WTC11 (cell line): ENCODE data around the gene NUP98. TPM values are rescaled to one million over a fixed set of nuclear protein-coding genes. Genes with fewer than 3 reads are reported as not detected.
A peak's percentile ranks its signal among the peaks of the same experiment; 100 is the strongest.

ENCODE experiments used
- ATF1 ChIP-seq: sonication (generic); formaldehyde crosslinking; IDR thresholded peaks from 2 replicates; pipeline ENCODE4 v1.8.1; 2023; ENCODE audit warnings: mild to moderate bottlenecking, moderate library complexity, missing genetic modification reagents
- CBFB ChIP-seq: sonication (generic); formaldehyde crosslinking; IDR thresholded peaks from 2 replicates; pipeline ENCODE4 v1.8.1; 2022; ENCODE audit warnings: mild to moderate bottlenecking, low read depth, missing genetic modification reagents
- CREM ChIP-seq: sonication (generic); formaldehyde crosslinking; IDR thresholded peaks from 2 replicates; pipeline ENCODE4 v1.8.1; 2022; ENCODE audit warnings: mild to moderate bottlenecking, missing genetic modification reagents, moderate library complexity
- FOXK1 ChIP-seq: sonication (generic); formaldehyde crosslinking; IDR thresholded peaks from 2 replicates; pipeline ENCODE4 v1.8.0; 2022; ENCODE audit warnings: mild to moderate bottlenecking, moderate library complexity, missing genetic modification reagents
- NFE2L1 ChIP-seq: sonication (generic); formaldehyde crosslinking; IDR thresholded peaks from 2 replicates; pipeline ENCODE4 v1.8.1; 2023; ENCODE audit warnings: missing genetic modification reagents
- OVOL2 ChIP-seq: fragments of 250-450 bp; sonication (Bioruptor Pico); IDR thresholded peaks from 2 replicates; pipeline ENCODE4 v1.9.0; 2021; ENCODE audit warnings: mild to moderate bottlenecking, borderline replicate concordance
- PRRX2 ChIP-seq: fragments of 250-450 bp; sonication (Bioruptor Pico); IDR thresholded peaks from 2 replicates; pipeline ENCODE4 v1.8.0; 2021; ENCODE audit warnings: mild to moderate bottlenecking
- SMAD3 ChIP-seq: sonication (generic); formaldehyde crosslinking; IDR thresholded peaks from 2 replicates; pipeline ENCODE4 v1.8.0; 2022; ENCODE audit warnings: missing genetic modification reagents, mild to moderate bottlenecking, borderline replicate concordance
- SMAD4 ChIP-seq: sonication (generic); formaldehyde crosslinking; IDR thresholded peaks from 2 replicates; pipeline ENCODE4 v1.8.0; 2022; ENCODE audit warnings: mild to moderate bottlenecking, missing genetic modification reagents
- TEAD4 ChIP-seq: sonication (generic); formaldehyde crosslinking; IDR thresholded peaks from 2 replicates; pipeline ENCODE4 v1.8.0; 2022; ENCODE audit warnings: mild to moderate bottlenecking, missing genetic modification reagents
- ZNF423 ChIP-seq: fragments of 250-450 bp; sonication (Bioruptor Pico); IDR thresholded peaks from 2 replicates; pipeline ENCODE4 v2.1.2; 2022; ENCODE audit warnings: mild to moderate bottlenecking, moderate library complexity
- total RNA-seq: library from RNA; stranded (reverse); gene quantifications from 3 replicates; pipeline ENCODE4 v1.2.3, GENCODE V29; 2021
- TF ChIP-seq, protein P1 (sequence below): sonication (generic); formaldehyde crosslinking; IDR thresholded peaks from 2 replicates; pipeline ENCODE4 v1.8.1; 2023; ENCODE audit warnings: mild to moderate bottlenecking, missing genetic modification reagents, moderate library complexity
- TF ChIP-seq, protein P2 (sequence below): sonication (generic); formaldehyde crosslinking; IDR thresholded peaks from 2 replicates; pipeline ENCODE4 v1.8.1; 2023; ENCODE audit warnings: mild to moderate bottlenecking, missing genetic modification reagents, moderate library complexity
- TF ChIP-seq, protein P3 (sequence below): fragments of 200-600 bp; IDR thresholded peaks from 2 replicates; pipeline ENCODE4 v1.8.0; 2022; ENCODE audit warnings: antibody characterized with exemption
- TF ChIP-seq, protein P4 (sequence below): sonication (generic); formaldehyde crosslinking; IDR thresholded peaks from 2 replicates; pipeline ENCODE4 v1.8.0; 2023; ENCODE audit warnings: missing genetic modification reagents, mild to moderate bottlenecking, borderline replicate concordance
- TF ChIP-seq, protein P5 (sequence below): fragments of 250-450 bp; sonication (Bioruptor Pico); IDR thresholded peaks from 2 replicates; pipeline ENCODE4 v1.9.0; 2021; ENCODE audit warnings: mild to moderate bottlenecking, borderline replicate concordance
- TF ChIP-seq, protein P6 (sequence below): sonication (generic); formaldehyde crosslinking; conservative IDR thresholded peaks from 2 replicates; pipeline ENCODE4 v1.8.1; 2023; ENCODE audit warnings: mild to moderate bottlenecking, low read depth, missing genetic modification reagents, moderate library complexity
- TF ChIP-seq, protein P7 (sequence below): sonication (generic); formaldehyde crosslinking; conservative IDR thresholded peaks from 2 replicates; pipeline ENCODE4 v1.8.1; 2022; ENCODE audit warnings: mild to moderate bottlenecking, missing genetic modification reagents
- TF ChIP-seq, protein P8 (sequence below): fragments of 250-450 bp; sonication (Bioruptor Pico); IDR thresholded peaks from 2 replicates; pipeline ENCODE4 v1.9.0; 2021; ENCODE audit warnings: mild to moderate bottlenecking

Gene NUP98
- total RNA-seq, 1 experiment from 2014 or later, result 81.4 TPM

DNA sequence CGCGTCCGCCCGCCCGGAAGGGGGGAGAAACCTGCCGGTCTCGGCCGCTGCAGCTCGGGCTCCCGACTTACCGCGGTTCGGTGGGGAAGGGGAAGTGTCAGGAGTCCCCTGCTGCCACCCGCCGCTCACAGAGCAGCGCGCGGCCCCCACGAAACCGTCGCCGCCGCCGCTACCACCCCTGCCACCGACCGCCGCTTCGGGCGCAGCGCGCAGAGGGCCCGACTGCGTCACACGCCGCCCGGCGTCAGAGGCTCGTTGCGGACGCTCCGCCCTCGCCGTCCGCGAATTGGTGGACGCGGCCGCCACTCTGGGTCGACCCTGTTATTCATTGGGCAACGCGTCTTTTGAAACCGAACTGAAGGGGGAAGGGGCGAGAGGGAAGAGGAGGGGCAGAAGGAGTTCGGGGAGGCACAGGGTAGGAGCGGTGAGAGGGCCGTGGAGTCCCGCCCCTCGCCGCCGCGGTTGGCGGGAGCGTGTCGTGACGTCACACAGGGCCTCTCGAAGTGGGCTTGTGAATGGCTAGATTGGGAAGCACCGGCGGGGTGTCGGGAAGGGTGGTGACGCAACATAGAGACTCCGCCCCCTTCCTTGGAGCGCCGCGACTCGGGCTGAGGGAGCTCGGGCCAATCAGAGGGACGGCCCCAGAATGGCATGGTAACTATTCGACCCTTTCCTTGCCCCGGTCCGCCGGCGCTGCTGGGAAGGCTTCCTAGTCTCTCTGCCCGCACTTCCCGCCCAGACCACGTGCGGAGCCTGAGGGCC, at the start of gene NUP98 (continued):
- TF ChIP-seq OVOL2 (CRISPR knock-in tag), result no peak
- TF ChIP-seq, protein P1, sequence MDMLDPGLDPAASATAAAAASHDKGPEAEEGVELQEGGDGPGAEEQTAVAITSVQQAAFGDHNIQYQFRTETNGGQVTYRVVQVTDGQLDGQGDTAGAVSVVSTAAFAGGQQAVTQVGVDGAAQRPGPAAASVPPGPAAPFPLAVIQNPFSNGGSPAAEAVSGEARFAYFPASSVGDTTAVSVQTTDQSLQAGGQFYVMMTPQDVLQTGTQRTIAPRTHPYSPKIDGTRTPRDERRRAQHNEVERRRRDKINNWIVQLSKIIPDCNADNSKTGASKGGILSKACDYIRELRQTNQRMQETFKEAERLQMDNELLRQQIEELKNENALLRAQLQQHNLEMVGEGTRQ (CRISPR knock-in tag), result peak; percentile 86
- TF ChIP-seq NFE2L1, result peak; percentile 85
- TF ChIP-seq, protein P2, sequence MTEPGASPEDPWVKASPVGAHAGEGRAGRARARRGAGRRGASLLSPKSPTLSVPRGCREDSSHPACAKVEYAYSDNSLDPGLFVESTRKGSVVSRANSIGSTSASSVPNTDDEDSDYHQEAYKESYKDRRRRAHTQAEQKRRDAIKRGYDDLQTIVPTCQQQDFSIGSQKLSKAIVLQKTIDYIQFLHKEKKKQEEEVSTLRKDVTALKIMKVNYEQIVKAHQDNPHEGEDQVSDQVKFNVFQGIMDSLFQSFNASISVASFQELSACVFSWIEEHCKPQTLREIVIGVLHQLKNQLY (CRISPR knock-in tag), result 0 out of 2 replicates have a peak, but pooled peaks have one; percentile 26
- peak; percentile 94 for TF ChIP-seq SMAD3 (CRISPR knock-in tag)
- TF ChIP-seq, protein P3, sequence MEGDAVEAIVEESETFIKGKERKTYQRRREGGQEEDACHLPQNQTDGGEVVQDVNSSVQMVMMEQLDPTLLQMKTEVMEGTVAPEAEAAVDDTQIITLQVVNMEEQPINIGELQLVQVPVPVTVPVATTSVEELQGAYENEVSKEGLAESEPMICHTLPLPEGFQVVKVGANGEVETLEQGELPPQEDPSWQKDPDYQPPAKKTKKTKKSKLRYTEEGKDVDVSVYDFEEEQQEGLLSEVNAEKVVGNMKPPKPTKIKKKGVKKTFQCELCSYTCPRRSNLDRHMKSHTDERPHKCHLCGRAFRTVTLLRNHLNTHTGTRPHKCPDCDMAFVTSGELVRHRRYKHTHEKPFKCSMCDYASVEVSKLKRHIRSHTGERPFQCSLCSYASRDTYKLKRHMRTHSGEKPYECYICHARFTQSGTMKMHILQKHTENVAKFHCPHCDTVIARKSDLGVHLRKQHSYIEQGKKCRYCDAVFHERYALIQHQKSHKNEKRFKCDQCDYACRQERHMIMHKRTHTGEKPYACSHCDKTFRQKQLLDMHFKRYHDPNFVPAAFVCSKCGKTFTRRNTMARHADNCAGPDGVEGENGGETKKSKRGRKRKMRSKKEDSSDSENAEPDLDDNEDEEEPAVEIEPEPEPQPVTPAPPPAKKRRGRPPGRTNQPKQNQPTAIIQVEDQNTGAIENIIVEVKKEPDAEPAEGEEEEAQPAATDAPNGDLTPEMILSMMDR, result no peak
- 0 out of 2 replicates have a peak, but pooled peaks have one; percentile 57 for TF ChIP-seq ATF1 (CRISPR knock-in tag)
- TF ChIP-seq FOXK1 (CRISPR knock-in tag), result peak; percentile 65
- TF ChIP-seq, protein P4, sequence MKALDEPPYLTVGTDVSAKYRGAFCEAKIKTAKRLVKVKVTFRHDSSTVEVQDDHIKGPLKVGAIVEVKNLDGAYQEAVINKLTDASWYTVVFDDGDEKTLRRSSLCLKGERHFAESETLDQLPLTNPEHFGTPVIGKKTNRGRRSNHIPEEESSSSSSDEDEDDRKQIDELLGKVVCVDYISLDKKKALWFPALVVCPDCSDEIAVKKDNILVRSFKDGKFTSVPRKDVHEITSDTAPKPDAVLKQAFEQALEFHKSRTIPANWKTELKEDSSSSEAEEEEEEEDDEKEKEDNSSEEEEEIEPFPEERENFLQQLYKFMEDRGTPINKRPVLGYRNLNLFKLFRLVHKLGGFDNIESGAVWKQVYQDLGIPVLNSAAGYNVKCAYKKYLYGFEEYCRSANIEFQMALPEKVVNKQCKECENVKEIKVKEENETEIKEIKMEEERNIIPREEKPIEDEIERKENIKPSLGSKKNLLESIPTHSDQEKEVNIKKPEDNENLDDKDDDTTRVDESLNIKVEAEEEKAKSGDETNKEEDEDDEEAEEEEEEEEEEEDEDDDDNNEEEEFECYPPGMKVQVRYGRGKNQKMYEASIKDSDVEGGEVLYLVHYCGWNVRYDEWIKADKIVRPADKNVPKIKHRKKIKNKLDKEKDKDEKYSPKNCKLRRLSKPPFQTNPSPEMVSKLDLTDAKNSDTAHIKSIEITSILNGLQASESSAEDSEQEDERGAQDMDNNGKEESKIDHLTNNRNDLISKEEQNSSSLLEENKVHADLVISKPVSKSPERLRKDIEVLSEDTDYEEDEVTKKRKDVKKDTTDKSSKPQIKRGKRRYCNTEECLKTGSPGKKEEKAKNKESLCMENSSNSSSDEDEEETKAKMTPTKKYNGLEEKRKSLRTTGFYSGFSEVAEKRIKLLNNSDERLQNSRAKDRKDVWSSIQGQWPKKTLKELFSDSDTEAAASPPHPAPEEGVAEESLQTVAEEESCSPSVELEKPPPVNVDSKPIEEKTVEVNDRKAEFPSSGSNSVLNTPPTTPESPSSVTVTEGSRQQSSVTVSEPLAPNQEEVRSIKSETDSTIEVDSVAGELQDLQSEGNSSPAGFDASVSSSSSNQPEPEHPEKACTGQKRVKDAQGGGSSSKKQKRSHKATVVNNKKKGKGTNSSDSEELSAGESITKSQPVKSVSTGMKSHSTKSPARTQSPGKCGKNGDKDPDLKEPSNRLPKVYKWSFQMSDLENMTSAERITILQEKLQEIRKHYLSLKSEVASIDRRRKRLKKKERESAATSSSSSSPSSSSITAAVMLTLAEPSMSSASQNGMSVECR (CRISPR knock-in tag), result peak; percentile 75; the same call in 1 of the 2 replicates
- TF ChIP-seq, protein P5, sequence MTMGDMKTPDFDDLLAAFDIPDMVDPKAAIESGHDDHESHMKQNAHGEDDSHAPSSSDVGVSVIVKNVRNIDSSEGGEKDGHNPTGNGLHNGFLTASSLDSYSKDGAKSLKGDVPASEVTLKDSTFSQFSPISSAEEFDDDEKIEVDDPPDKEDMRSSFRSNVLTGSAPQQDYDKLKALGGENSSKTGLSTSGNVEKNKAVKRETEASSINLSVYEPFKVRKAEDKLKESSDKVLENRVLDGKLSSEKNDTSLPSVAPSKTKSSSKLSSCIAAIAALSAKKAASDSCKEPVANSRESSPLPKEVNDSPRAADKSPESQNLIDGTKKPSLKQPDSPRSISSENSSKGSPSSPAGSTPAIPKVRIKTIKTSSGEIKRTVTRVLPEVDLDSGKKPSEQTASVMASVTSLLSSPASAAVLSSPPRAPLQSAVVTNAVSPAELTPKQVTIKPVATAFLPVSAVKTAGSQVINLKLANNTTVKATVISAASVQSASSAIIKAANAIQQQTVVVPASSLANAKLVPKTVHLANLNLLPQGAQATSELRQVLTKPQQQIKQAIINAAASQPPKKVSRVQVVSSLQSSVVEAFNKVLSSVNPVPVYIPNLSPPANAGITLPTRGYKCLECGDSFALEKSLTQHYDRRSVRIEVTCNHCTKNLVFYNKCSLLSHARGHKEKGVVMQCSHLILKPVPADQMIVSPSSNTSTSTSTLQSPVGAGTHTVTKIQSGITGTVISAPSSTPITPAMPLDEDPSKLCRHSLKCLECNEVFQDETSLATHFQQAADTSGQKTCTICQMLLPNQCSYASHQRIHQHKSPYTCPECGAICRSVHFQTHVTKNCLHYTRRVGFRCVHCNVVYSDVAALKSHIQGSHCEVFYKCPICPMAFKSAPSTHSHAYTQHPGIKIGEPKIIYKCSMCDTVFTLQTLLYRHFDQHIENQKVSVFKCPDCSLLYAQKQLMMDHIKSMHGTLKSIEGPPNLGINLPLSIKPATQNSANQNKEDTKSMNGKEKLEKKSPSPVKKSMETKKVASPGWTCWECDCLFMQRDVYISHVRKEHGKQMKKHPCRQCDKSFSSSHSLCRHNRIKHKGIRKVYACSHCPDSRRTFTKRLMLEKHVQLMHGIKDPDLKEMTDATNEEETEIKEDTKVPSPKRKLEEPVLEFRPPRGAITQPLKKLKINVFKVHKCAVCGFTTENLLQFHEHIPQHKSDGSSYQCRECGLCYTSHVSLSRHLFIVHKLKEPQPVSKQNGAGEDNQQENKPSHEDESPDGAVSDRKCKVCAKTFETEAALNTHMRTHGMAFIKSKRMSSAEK (CRISPR knock-in tag), result 0 out of 2 replicates have a peak, but pooled peaks have one; percentile 38
- TF ChIP-seq TEAD4 (CRISPR knock-in tag), result peak; percentile 21; the same call in 1 of the 2 replicates
- TF ChIP-seq CBFB (CRISPR knock-in tag), result no peak; the same call in 1 of the 2 replicates
- TF ChIP-seq PRRX2 (CRISPR knock-in tag), result 0 out of 2 replicates have a peak, but pooled peaks have one; percentile 16
- TF ChIP-seq, protein P6, sequence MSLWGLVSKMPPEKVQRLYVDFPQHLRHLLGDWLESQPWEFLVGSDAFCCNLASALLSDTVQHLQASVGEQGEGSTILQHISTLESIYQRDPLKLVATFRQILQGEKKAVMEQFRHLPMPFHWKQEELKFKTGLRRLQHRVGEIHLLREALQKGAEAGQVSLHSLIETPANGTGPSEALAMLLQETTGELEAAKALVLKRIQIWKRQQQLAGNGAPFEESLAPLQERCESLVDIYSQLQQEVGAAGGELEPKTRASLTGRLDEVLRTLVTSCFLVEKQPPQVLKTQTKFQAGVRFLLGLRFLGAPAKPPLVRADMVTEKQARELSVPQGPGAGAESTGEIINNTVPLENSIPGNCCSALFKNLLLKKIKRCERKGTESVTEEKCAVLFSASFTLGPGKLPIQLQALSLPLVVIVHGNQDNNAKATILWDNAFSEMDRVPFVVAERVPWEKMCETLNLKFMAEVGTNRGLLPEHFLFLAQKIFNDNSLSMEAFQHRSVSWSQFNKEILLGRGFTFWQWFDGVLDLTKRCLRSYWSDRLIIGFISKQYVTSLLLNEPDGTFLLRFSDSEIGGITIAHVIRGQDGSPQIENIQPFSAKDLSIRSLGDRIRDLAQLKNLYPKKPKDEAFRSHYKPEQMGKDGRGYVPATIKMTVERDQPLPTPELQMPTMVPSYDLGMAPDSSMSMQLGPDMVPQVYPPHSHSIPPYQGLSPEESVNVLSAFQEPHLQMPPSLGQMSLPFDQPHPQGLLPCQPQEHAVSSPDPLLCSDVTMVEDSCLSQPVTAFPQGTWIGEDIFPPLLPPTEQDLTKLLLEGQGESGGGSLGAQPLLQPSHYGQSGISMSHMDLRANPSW (CRISPR knock-in tag), result no peak
- TF ChIP-seq ZNF423 (CRISPR knock-in tag), result no peak
- TF ChIP-seq, protein P7, sequence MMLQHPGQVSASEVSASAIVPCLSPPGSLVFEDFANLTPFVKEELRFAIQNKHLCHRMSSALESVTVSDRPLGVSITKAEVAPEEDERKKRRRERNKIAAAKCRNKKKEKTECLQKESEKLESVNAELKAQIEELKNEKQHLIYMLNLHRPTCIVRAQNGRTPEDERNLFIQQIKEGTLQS (CRISPR knock-in tag), result peak; percentile 80
- peak; percentile 93 for TF ChIP-seq CREM (CRISPR knock-in tag)
- 0 out of 2 replicates have a peak, but pooled peaks have one; percentile 6 for TF ChIP-seq SMAD4
- TF ChIP-seq, protein P8, sequence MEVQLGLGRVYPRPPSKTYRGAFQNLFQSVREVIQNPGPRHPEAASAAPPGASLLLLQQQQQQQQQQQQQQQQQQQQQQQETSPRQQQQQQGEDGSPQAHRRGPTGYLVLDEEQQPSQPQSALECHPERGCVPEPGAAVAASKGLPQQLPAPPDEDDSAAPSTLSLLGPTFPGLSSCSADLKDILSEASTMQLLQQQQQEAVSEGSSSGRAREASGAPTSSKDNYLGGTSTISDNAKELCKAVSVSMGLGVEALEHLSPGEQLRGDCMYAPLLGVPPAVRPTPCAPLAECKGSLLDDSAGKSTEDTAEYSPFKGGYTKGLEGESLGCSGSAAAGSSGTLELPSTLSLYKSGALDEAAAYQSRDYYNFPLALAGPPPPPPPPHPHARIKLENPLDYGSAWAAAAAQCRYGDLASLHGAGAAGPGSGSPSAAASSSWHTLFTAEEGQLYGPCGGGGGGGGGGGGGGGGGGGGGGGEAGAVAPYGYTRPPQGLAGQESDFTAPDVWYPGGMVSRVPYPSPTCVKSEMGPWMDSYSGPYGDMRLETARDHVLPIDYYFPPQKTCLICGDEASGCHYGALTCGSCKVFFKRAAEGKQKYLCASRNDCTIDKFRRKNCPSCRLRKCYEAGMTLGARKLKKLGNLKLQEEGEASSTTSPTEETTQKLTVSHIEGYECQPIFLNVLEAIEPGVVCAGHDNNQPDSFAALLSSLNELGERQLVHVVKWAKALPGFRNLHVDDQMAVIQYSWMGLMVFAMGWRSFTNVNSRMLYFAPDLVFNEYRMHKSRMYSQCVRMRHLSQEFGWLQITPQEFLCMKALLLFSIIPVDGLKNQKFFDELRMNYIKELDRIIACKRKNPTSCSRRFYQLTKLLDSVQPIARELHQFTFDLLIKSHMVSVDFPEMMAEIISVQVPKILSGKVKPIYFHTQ (CRISPR knock-in tag), result no peak
